ENCODE results near the gene SNX24. TPM values are rescaled to one million over a fixed set of nuclear protein-coding genes. Genes with fewer than 3 reads are reported as not detected.

The SNX24 gene
- total and polyA plus RNA-seq, 2 of the 4 experiments (the other 2 are of a cell fraction): 13.8 to 15.0 TPM

GRCh38 chr5:122967085-122967484 lies 121.7 kb downstream of the SNX24 start:
- H4K91ac ChIP-seq (ENCODE audit: insufficient read depth, low read depth, low read length): no peak overlapping the region
- ChIA-PET POLR2A (ENCODE audit: unreplicated experiment) (no interaction called here), CTCF (no interaction called here)
- BruUV-seq (replicated peaks): no TSS peak
- H3K18ac ChIP-seq (ENCODE audit: low read depth, low read length): no peak overlapping the region
- in situ Hi-C loops (cut with MboI; ENCODE audit: low sequenced_read_pairs): no loop called here
- H3K4me2 ChIP-seq (ENCODE audit: low read depth, low read length): no peak overlapping the region
- ATAC-seq (ENCODE audit: low read depth): no peak
- no peak overlapping the region for H2AK9ac ChIP-seq (replicated peaks; ENCODE audit: low read depth, low read length, poor library complexity)
- H3K9me1 ChIP-seq (ENCODE audit: insufficient read depth, low read length): no peaks in the 10 kb centered on the region; the same call in 1 of the 2 replicates
- intact Hi-C loops (cut with micrococcal nuclease): no loop called here
- 0 out of 2 replicates have a peak, but pooled peaks cover 2% of the 10 kb centered on the region for H3K4me1 ChIP-seq (ENCODE audit: control insufficient read depth, insufficient read depth, low read length)
- no peak overlapping the region for H2BK5ac ChIP-seq (ENCODE audit: low read depth, low read length, poor library complexity, severe bottlenecking)
- H3K9me3 ChIP-seq (ENCODE audit: control insufficient read depth, insufficient read depth, low read length): no peaks in the 10 kb centered on the region
- no peak overlapping the region for H3K23ac ChIP-seq (ENCODE audit: low read depth, low read length)
- no peak overlapping the region for H2AK5ac ChIP-seq (ENCODE audit: low read depth, low read length)
- no peak overlapping the region for H3K9ac ChIP-seq (ENCODE audit: low read depth, low read length)
- H4K8ac ChIP-seq (ENCODE audit: low read depth in 2 of 2, low read length in 2 of 2): no peak overlapping the region
- H3K79me1 ChIP-seq (ENCODE audit: low read depth in 1 of 2, low read length in 2 of 2): no peaks in the 10 kb centered on the region; a peak in 1 of 4 replicates
- TF ChIP-seq RCOR1 (IDR thresholded peaks at IDR 0.05; ENCODE audit: insufficient replicate concordance, low read length) (no peak), NFE2L2 (IDR thresholded peaks at IDR 0.05; ENCODE audit: low read depth, low read length) (no peak), POLR2A (IDR thresholded peaks at IDR 0.05; ENCODE audit: low read depth, low read length) (no peak)
- no peak overlapping the region for H3K4me3 ChIP-seq (ENCODE audit: insufficient read depth, low read depth, low read length)
- no peak overlapping the region for H2AFZ ChIP-seq (replicated peaks; ENCODE audit: low read length, poor library complexity)
- H3K27ac ChIP-seq (ENCODE audit: insufficient read depth, low read length): no peak overlapping the region
- H3K14ac ChIP-seq (replicated peaks; ENCODE audit: low read depth, low read length): no peak overlapping the region
- no peaks in the 10 kb centered on the region for H3K27me3 ChIP-seq (ENCODE audit: control insufficient read depth, insufficient read depth, low read length)
- no peak overlapping the region for H2BK120ac ChIP-seq (ENCODE audit: low read depth, low read length)
- no peak for DNase-seq
- dilution Hi-C loops (cut with HindIII; ENCODE audit: low sequenced_read_pairs, unreplicated experiment): no loop called here
- H2BK20ac ChIP-seq (ENCODE audit: low read depth, low read length): no peak overlapping the region
- H2BK15ac ChIP-seq (ENCODE audit: low read depth, low read length): no peak overlapping the region
- WGBS, 2 experiments (ENCODE audit: extremely low coverage in 2 of 2, insufficient read length in 1 of 2): 100% methylated on average over 1 of the region's 7 CpGs; no CpG with 5 or more reads in 1 of the 2 experiments
- H3K56ac ChIP-seq (ENCODE audit: extremely low read depth, insufficient read depth, low read length): no peak overlapping the region
- no peak overlapping the region for H4K5ac ChIP-seq (ENCODE audit: low read depth, low read length)
- no peaks in the 10 kb centered on the region; the same call in 1 of the 2 replicates for H3K36me3 ChIP-seq (ENCODE audit: control insufficient read depth, insufficient read depth, low read length)
- no peaks in the 10 kb centered on the region for H4K20me1 ChIP-seq (ENCODE audit: insufficient read depth, low read length)
- H3K4ac ChIP-seq (ENCODE audit: low read depth, low read length): no peak overlapping the region
